ENCODE data around the gene PKDCC. TPM values are rescaled to one million over a fixed set of nuclear protein-coding genes. Genes with fewer than 3 reads are reported as not detected.

Gene PKDCC
- total and polyA plus RNA-seq, 2 of the 8 experiments (the other 6 are each of a cell fraction or from before 2014, with no cell fraction given) = 49.9 to 80.1 TPM

- no peaks in the 10 kb centered on the region for H3K23me2 ChIP-seq (ENCODE audit: low read depth, low read length)
- H3K14ac ChIP-seq (ENCODE audit: insufficient read length) = no peak overlapping the region
- no peak overlapping the region for H2AK5ac ChIP-seq (ENCODE audit: low read depth, low read length)
- H3K4me3 ChIP-seq (ENCODE audit: extremely low read depth in 1 of 4, insufficient read depth in 2 of 4, low read depth in 3 of 4, low read length in 4 of 4) = no peak overlapping the region
- H3K23ac ChIP-seq (ENCODE audit: insufficient read length) = no peak overlapping the region
- no peak overlapping the region for H3K9ac ChIP-seq (replicated peaks in 1 of 4; ENCODE audit: extremely low read depth in 1 of 4, low read depth in 3 of 4, low read length in 3 of 4)
- ChIA-PET CTCF (ENCODE audit: partially characterized antibody) (interaction anchor here (0.6 to 25.9 kb wide), 73 partner anchors 9 to 615 kb away, joined by 3 to 890 read pairs (median 5); partner anchors contain the start of gene PKDCC), POLR2A (ENCODE audit: partially characterized antibody) (interaction anchor here (1.1 to 1.8 kb wide), 4 partner anchors 32 to 233 kb away, joined by 3 to 4 read pairs (median 3); no protein-coding TSS in a partner anchor)
- no peaks in the 10 kb centered on the region for H3K36me3 ChIP-seq (ENCODE audit: control insufficient read depth in 2 of 4, insufficient read depth in 4 of 4, low read length in 3 of 4)
- FAIRE-seq (peak; percentile 78), DNase-seq (ENCODE audit: low read depth in 1 of 2, low spot score in 2 of 2) (peak in 1 of 2 experiments; percentile 65)
- no peak overlapping the region for H4K8ac ChIP-seq (ENCODE audit: extremely low read depth, insufficient read depth, low read length)
- peaks cover 0 to 6% (median under 1%) of the 10 kb centered on the region in 4 experiments; a peak in 3 of 7 replicates for H3K4me1 ChIP-seq (replicated peaks in 1 of 4; ENCODE audit: control insufficient read depth in 3 of 4, insufficient read depth in 4 of 4, low read length in 3 of 4)
- H2AFZ ChIP-seq (ENCODE audit: low read length) = 0 out of 2 replicates have a peak overlapping the region, but pooled peaks have one; percentile 70
- no peaks in the 10 kb centered on the region for H3K79me1 ChIP-seq (ENCODE audit: low read depth, low read length)
- H4K91ac ChIP-seq (replicated peaks; ENCODE audit: insufficient read length, low read length) = no peak overlapping the region
- 47% methylated on average over 6 of the region's 6 CpGs; no CpG with 5 or more reads in 1 of the 2 experiments for WGBS, 2 experiments (ENCODE audit: extremely low coverage in 1 of 2, insufficient coverage in 1 of 2, insufficient read length in 1 of 2, insufficient replicate concordance in 2 of 2, low coverage in 1 of 2, low lambda C conversion rate in 2 of 2, missing lambda C conversion rate in 1 of 2)
- H3K27ac ChIP-seq (ENCODE audit: low read depth, low read length) = no peak overlapping the region
- no peak overlapping the region for H2BK12ac ChIP-seq (ENCODE audit: low read depth, low read length)
- H2BK20ac ChIP-seq (ENCODE audit: low read length) = no peak overlapping the region
- H3K79me2 ChIP-seq (ENCODE audit: control insufficient read depth in 1 of 2, insufficient read depth in 2 of 2, low read length in 2 of 2) = no peaks in the 10 kb centered on the region
- no peak overlapping the region for H3K56ac ChIP-seq (replicated peaks; ENCODE audit: insufficient read length, low read depth, low read length)
- H4K5ac ChIP-seq (ENCODE audit: insufficient read length, low read depth, low read length) = no peak overlapping the region
- no peak overlapping the region for H2BK5ac ChIP-seq (ENCODE audit: low read depth, low read length)
- H3K4ac ChIP-seq (replicated peaks; ENCODE audit: insufficient read length, low read depth, low read length) = no peak overlapping the region
- H3K9me3 ChIP-seq (ENCODE audit: insufficient read depth in 2 of 2, low read depth in 1 of 2, low read length in 1 of 2) = no peaks in the 10 kb centered on the region
- H2BK15ac ChIP-seq (ENCODE audit: low read length) = peak overlapping the region; percentile 83; the same call in 1 of the 2 replicates
- no peak overlapping the region for H3K18ac ChIP-seq (ENCODE audit: extremely low read depth, low read length)
- H4K20me1 ChIP-seq (replicated peaks in 1 of 2; ENCODE audit: control insufficient read depth in 1 of 2, insufficient read depth in 2 of 2, low read length in 2 of 2) = peaks cover 0 to 2% of the 10 kb centered on the region in 2 experiments
- H3K4me2 ChIP-seq (ENCODE audit: insufficient read depth in 1 of 2, low read depth in 2 of 2, low read length in 2 of 2) = no peak overlapping the region
- TF ChIP-seq CTCF (IDR thresholded peaks at IDR 0.05; ENCODE audit: control extremely low read depth in 1 of 3, insufficient read depth in 1 of 3, low read depth in 1 of 3, low read length in 3 of 3) = peak; percentile 26 to 90 (median 75)
- TF ChIP-seq PHF8 (conservative IDR thresholded peaks at IDR 0.05; ENCODE audit: low read depth, low read length) = no peak
- TF ChIP-seq MAX (IDR thresholded peaks at IDR 0.05) = no peak
- TF ChIP-seq KDM1A (IDR thresholded peaks at IDR 0.05; ENCODE audit: borderline replicate concordance, low read length) = peak; percentile 16; the same call in 1 of the 2 replicates
- TF ChIP-seq RAD21 (IDR thresholded peaks at IDR 0.05 in 1 of 2, conservative IDR thresholded peaks at IDR 0.05 in 1 of 2; ENCODE audit: low read depth in 2 of 2, low read length in 2 of 2) = peak; percentile 98 to 99
- peak; percentile 90 for TF ChIP-seq CEBPB (IDR thresholded peaks at IDR 0.05; ENCODE audit: low read depth, low read length)
- no peak for TF ChIP-seq EP300 (IDR thresholded peaks at IDR 0.05; ENCODE audit: borderline replicate concordance in 1 of 2, low read depth in 2 of 2, low read length in 2 of 2)
- no peak for TF ChIP-seq TCF12 (IDR thresholded peaks at IDR 0.05; ENCODE audit: low read depth, low read length)
- no peak overlapping the region for H2BK120ac ChIP-seq (replicated peaks; ENCODE audit: low read depth, low read length)
- peaks cover 0 to 5% (median 0%) of the 10 kb centered on the region in 4 experiments; a peak in 4 of 7 replicates for H3K27me3 ChIP-seq (replicated peaks in 1 of 4; ENCODE audit: control insufficient read depth in 3 of 4, extremely low read depth in 1 of 4, insufficient read depth in 3 of 4, low read length in 3 of 4)
Observed at GRCh38 chr2:42086500-42086953, 38.7 kb downstream of the PKDCC start.
